Thymus (tissue), 11 donors: ENCODE data around the gene FHIP1A. TPM values are rescaled to one million over a fixed set of nuclear protein-coding genes. Genes with fewer than 3 reads are reported as not detected.

Source experiments
- DNase-seq, 9 donors: peaks; one replicate each; pipeline ENCODE4 v3.0.0-alpha.2; 2013; ENCODE audit warnings: low spot score in 9 of 9, low read depth in 6 of 9, missing footprints in 1 of 9
- H3K27ac ChIP-seq, 2 donors: one replicate each; pipeline ENCODE4 v1.5.1; 2013; ENCODE audit warnings: control low read depth in 1 of 2, low read depth in 1 of 2, low read length in 1 of 2, mild to moderate bottlenecking in 1 of 2, moderate library complexity in 1 of 2
- H3K27me3 ChIP-seq, 2 donors: one replicate each; pipeline ENCODE4 v1.5.1; 2013; ENCODE audit warnings: low read length in 1 of 2; ENCODE audit not compliant: control insufficient read depth in 2 of 2, insufficient read depth in 1 of 2
- H3K36me3 ChIP-seq, 2 donors: one replicate each; pipeline ENCODE4 v1.5.1; 2013; ENCODE audit warnings: low read length in 1 of 2, mild to moderate bottlenecking in 1 of 2, moderate library complexity in 1 of 2; ENCODE audit not compliant: control insufficient read depth in 2 of 2, insufficient read depth in 2 of 2
- H3K4me1 ChIP-seq, 2 donors: one replicate each; pipeline ENCODE4 v1.5.1; 2013; ENCODE audit warnings: low read length in 2 of 2; ENCODE audit not compliant: control insufficient read depth in 2 of 2, insufficient read depth in 2 of 2
- H3K4me3 ChIP-seq, 2 donors: one replicate each; pipeline ENCODE4 v1.5.1; 2013; ENCODE audit warnings: low read length in 2 of 2, control low read depth in 1 of 2, mild to moderate bottlenecking in 1 of 2
- H3K9me3 ChIP-seq, 2 donors: one replicate each; pipeline ENCODE4 v1.5.1; 2013; ENCODE audit warnings: low read length in 1 of 2, mild to moderate bottlenecking in 1 of 2; ENCODE audit not compliant: control insufficient read depth in 2 of 2, insufficient read depth in 1 of 2
- WGBS: extraction: QIAGEN DNeasy Blood & Tissue Kit; methylation state at CpG from one replicate; pipeline ENCODE4 v1.1.7; 2013; 5-methylcytosine and 5-hydroxymethylcytosine counted together
- polyA plus RNA-seq: library from polyadenylated mRNA; stranded (reverse); fragments of 200-250 nt; gene quantifications from one replicate; pipeline ENCODE4 v1.2.3, GENCODE V29; 2013
- total RNA-seq: library from RNA; stranded (reverse); fragments of 120-200 nt; gene quantifications from one replicate; pipeline ENCODE4 v1.2.4, GENCODE V29; 2013
- donor health status: healthy.

Gene FHIP1A
- total and polyA plus RNA-seq, 2 donors = 0.62 to 3.6 TPM

- DNase-seq = no peak
- no peak overlapping the region for H3K4me3 ChIP-seq
- H3K27ac ChIP-seq = no peak overlapping the region
- no peaks in the 10 kb centered on the region for H3K27me3 ChIP-seq
- 94% methylated on average over 6 of the region's 6 CpGs for WGBS
- H3K9me3 ChIP-seq = no peaks in the 10 kb centered on the region
- no peaks in the 10 kb centered on the region for H3K4me1 ChIP-seq
- no peaks in the 10 kb centered on the region for H3K36me3 ChIP-seq
Measured at GRCh38 chr4:151438154-151438553, 29.2 kb downstream of the FHIP1A start.

GRCh38 chr4:151439320-151439719, 30.3 kb downstream of the FHIP1A start:
- DNase-seq = no peak
- no peaks in the 10 kb centered on the region for H3K9me3 ChIP-seq
- H3K27me3 ChIP-seq = no peaks in the 10 kb centered on the region
- no peaks in the 10 kb centered on the region for H3K4me1 ChIP-seq
- no peak overlapping the region for H3K27ac ChIP-seq
- H3K36me3 ChIP-seq = no peaks in the 10 kb centered on the region
- H3K4me3 ChIP-seq = no peak overlapping the region

GRCh38 chr4:151442002-151442401, 33.0 kb downstream of the FHIP1A start:
- DNase-seq = no peak
- H3K9me3 ChIP-seq = no peaks in the 10 kb centered on the region
- H3K4me3 ChIP-seq = no peak overlapping the region
- no peaks in the 10 kb centered on the region for H3K36me3 ChIP-seq
- WGBS = 98% methylated on average over 2 of the region's 2 CpGs
- no peak overlapping the region for H3K27ac ChIP-seq
- no peaks in the 10 kb centered on the region for H3K27me3 ChIP-seq
- H3K4me1 ChIP-seq = no peaks in the 10 kb centered on the region

GRCh38 chr4:151443247-151443646, 34.3 kb downstream of the FHIP1A start:
- Histone ChIP-seq H3K27ac (no peak overlapping the region), H3K9me3 (no peaks in the 10 kb centered on the region), H3K4me3 (no peak overlapping the region), H3K36me3 (no peaks in the 10 kb centered on the region), H3K27me3 (no peaks in the 10 kb centered on the region), H3K4me1 (no peaks in the 10 kb centered on the region)
- WGBS = 80% methylated on average over 5 of the region's 5 CpGs
- no peak for DNase-seq

- no peaks in the 10 kb centered on the region for H3K27me3 ChIP-seq
- no peak for DNase-seq
- H3K4me3 ChIP-seq = no peak overlapping the region
- H3K9me3 ChIP-seq = no peaks in the 10 kb centered on the region
- H3K4me1 ChIP-seq = no peaks in the 10 kb centered on the region
- H3K36me3 ChIP-seq = no peaks in the 10 kb centered on the region
- WGBS = 93% methylated on average over 6 of the region's 6 CpGs
- H3K27ac ChIP-seq = no peak overlapping the region
Measured at GRCh38 chr4:151443752-151444151, 34.8 kb downstream of the FHIP1A start.

- DNase-seq = no peak
- no peaks in the 10 kb centered on the region for H3K36me3 ChIP-seq
- H3K9me3 ChIP-seq = no peaks in the 10 kb centered on the region
- no peak overlapping the region for H3K27ac ChIP-seq
- 97% methylated on average over 2 of the region's 2 CpGs for WGBS
- no peaks in the 10 kb centered on the region for H3K4me1 ChIP-seq
- no peak overlapping the region for H3K4me3 ChIP-seq
- no peaks in the 10 kb centered on the region for H3K27me3 ChIP-seq
Measured at GRCh38 chr4:151446208-151446607, 37.2 kb downstream of the FHIP1A start.

GRCh38 chr4:151454513-151454912, 45.5 kb downstream of the FHIP1A start:
- H3K4me3 ChIP-seq = no peak overlapping the region
- no peaks in the 10 kb centered on the region for H3K27me3 ChIP-seq
- DNase-seq = no peak
- H3K36me3 ChIP-seq = no peaks in the 10 kb centered on the region
- WGBS = 94% methylated on average over 5 of the region's 5 CpGs
- no peak overlapping the region for H3K27ac ChIP-seq
- H3K9me3 ChIP-seq = no peaks in the 10 kb centered on the region
- H3K4me1 ChIP-seq = no peaks in the 10 kb centered on the region

GRCh38 chr4:151455212-151455611, 46.2 kb downstream of the FHIP1A start:
- WGBS = 88% methylated on average over 1 of the region's 1 CpG
- no peaks in the 10 kb centered on the region for H3K36me3 ChIP-seq
- no peaks in the 10 kb centered on the region for H3K4me1 ChIP-seq
- H3K4me3 ChIP-seq = no peak overlapping the region
- no peak overlapping the region for H3K27ac ChIP-seq
- no peaks in the 10 kb centered on the region for H3K27me3 ChIP-seq
- H3K9me3 ChIP-seq = no peaks in the 10 kb centered on the region
- no peak for DNase-seq

- H3K36me3 ChIP-seq = no peaks in the 10 kb centered on the region
- H3K27ac ChIP-seq = no peak overlapping the region
- no peaks in the 10 kb centered on the region for H3K4me1 ChIP-seq
- 97% methylated on average over 1 of the region's 1 CpG for WGBS
- no peaks in the 10 kb centered on the region for H3K27me3 ChIP-seq
- no peak for DNase-seq
- no peak overlapping the region for H3K4me3 ChIP-seq
- H3K9me3 ChIP-seq = no peaks in the 10 kb centered on the region
Measured at GRCh38 chr4:151458148-151458547, 49.2 kb downstream of the FHIP1A start.
